B cell (primary cell): Measurements from ENCODE around the gene KCNF1. TPM values are rescaled to one million over a fixed set of nuclear protein-coding genes. Genes with fewer than 3 reads are reported as not detected.

ENCODE experiments used
- ATAC-seq: fragments of 200-7000 bp; cut with Tn5 transposase; one replicate; pipeline ENCODE4 v1.10.0; 2021; ENCODE audit warnings: low read depth, mild to moderate bottlenecking, moderate number of reproducible peaks, moderate library complexity
- CTCF ChIA-PET: fragments of 350-600 bp; sonication (Branson Sonifier 250); formaldehyde crosslinking; loops from one replicate; lab custom pipeline; 2021; ENCODE audit warnings: antibody characterized with exemption, inconsistent platforms; lab: Charles Lee
- POLR2A ChIA-PET: fragments of 350-600 bp; sonication (Branson Sonifier 250); formaldehyde crosslinking; loops from one replicate; lab custom pipeline; 2021; ENCODE audit warnings: antibody characterized with exemption; lab: Charles Lee
- DNase-seq: peaks from one replicate; pipeline ENCODE4 v3.0.0; 2013
- H2AFZ ChIP-seq: 2 replicates; pipeline ENCODE4 v1.6.1; 2012; ENCODE audit warnings: mild to moderate bottlenecking, low read depth, low read length; ENCODE audit not compliant: insufficient read depth, poor library complexity, severe bottlenecking
- H3K27ac ChIP-seq, 2 donors: 1 replicate in 1 of 2; 2 replicates in 1 of 2; pipeline ENCODE4 v1.5.1; 2012 to 2013; ENCODE audit warnings: low read length in 2 of 2, mild to moderate bottlenecking in 2 of 2, moderate library complexity in 1 of 2
- H3K27me3 ChIP-seq, 4 experiments: fragments of 200-600 bp in 1 of 4; sonication (generic) in 1 of 4; replicated peaks in 1 of 4; 1 replicate in 2 of 4; 2 replicates in 2 of 4; pipeline versions ENCODE4 v1.6.1 to v1.7.0; 2013 to 2016; ENCODE audit warnings: low read length in 3 of 4, mild to moderate bottlenecking in 2 of 4, mixed read lengths in 1 of 4, moderate library complexity in 1 of 4; ENCODE audit not compliant: insufficient read depth in 4 of 4, control insufficient read depth in 3 of 4; ENCODE audit errors: control extremely low read depth in 1 of 4
- H3K36me3 ChIP-seq, 2 experiments: replicated peaks in 1 of 2; 1 replicate in 1 of 2; 2 replicates in 1 of 2; pipeline versions ENCODE4 v1.6.1 to v1.7.1; 2013; ENCODE audit warnings: low read length in 1 of 2; ENCODE audit not compliant: insufficient read depth in 2 of 2, control insufficient read depth in 1 of 2; ENCODE audit errors: control extremely low read depth in 1 of 2, extremely low read depth in 1 of 2
- H3K4me1 ChIP-seq, 2 donors: fragments of 200-600 bp in 1 of 2; sonication (generic) in 1 of 2; 1 replicate in 1 of 2; 2 replicates in 1 of 2; pipeline versions ENCODE4 v1.5.1 to v1.6.1; 2013 to 2017; ENCODE audit warnings: low read length in 2 of 2; ENCODE audit not compliant: control insufficient read depth in 2 of 2, insufficient read depth in 2 of 2
- H3K4me2 ChIP-seq: replicated peaks from 2 replicates; pipeline ENCODE3; 2012; ENCODE audit warnings: mild to moderate bottlenecking, low read depth, low read length; ENCODE audit not compliant: poor library complexity, severe bottlenecking
- H3K4me3 ChIP-seq, 5 experiments: fragments of 200-600 bp in 1 of 5; sonication (generic) in 1 of 5; 1 replicate in 3 of 5; 2 replicates in 2 of 5; pipeline versions ENCODE4 v1.5.1 to v1.7.0; 2011 to 2016; ENCODE audit warnings: low read length in 4 of 5, mild to moderate bottlenecking in 4 of 5, low read depth in 2 of 5, control low read depth in 1 of 5, moderate library complexity in 1 of 5; ENCODE audit not compliant: insufficient read depth in 1 of 5; ENCODE audit errors: control extremely low read depth in 1 of 5, extremely low read depth in 1 of 5
- H3K79me2 ChIP-seq: fragments of 200-600 bp; sonication (generic); one replicate; pipeline ENCODE4 v1.6.0; 2016; ENCODE audit warnings: low read length; ENCODE audit not compliant: control insufficient read depth, insufficient read depth
- H3K9ac ChIP-seq: fragments of 200-600 bp; sonication (generic); 2 replicates; pipeline ENCODE4 v1.6.1; 2017; ENCODE audit warnings: mild to moderate bottlenecking, low read length, moderate library complexity
- H3K9me3 ChIP-seq, 3 donors: one replicate each; pipeline versions ENCODE4 v1.6.1 to v1.7.1; 2013; ENCODE audit warnings: low read length in 2 of 3; ENCODE audit not compliant: control insufficient read depth in 2 of 3, insufficient read depth in 1 of 3; ENCODE audit errors: control extremely low read depth in 1 of 3
- H4K20me1 ChIP-seq: 2 replicates; pipeline ENCODE4 v1.6.0; 2012; ENCODE audit warnings: mild to moderate bottlenecking, low read length; ENCODE audit not compliant: insufficient read depth, control insufficient read depth, poor library complexity, severe bottlenecking
- H3K27ac Mint-ChIP-seq: one replicate; pipeline ENCODE4 v1.8.0; 2021; ENCODE audit warnings: mixed read lengths
- H3K27me3 Mint-ChIP-seq: one replicate; pipeline ENCODE4 v1.8.0; 2021; ENCODE audit warnings: mixed read lengths
- H3K4me1 Mint-ChIP-seq: one replicate; pipeline ENCODE4 v1.8.0; 2021; ENCODE audit warnings: mixed read lengths
- H3K4me3 Mint-ChIP-seq: one replicate; pipeline ENCODE4 v1.8.0; 2021; ENCODE audit warnings: mixed read lengths
- H3K9me3 Mint-ChIP-seq: one replicate; pipeline ENCODE4 v1.8.0; 2022; ENCODE audit warnings: mixed read lengths; ENCODE audit not compliant: insufficient read depth
- EZH2 ChIP-seq: IDR thresholded peaks from 2 replicates; pipeline ENCODE4 v1.6.1; 2012; ENCODE audit warnings: borderline replicate concordance, low read depth, mild to moderate bottlenecking, moderate library complexity, low read length; ENCODE audit not compliant: insufficient read depth, poor library complexity, severe bottlenecking
- WGBS: methylation state at CpG from one replicate; pipeline ENCODE4 v1.1.5; 2013; ENCODE audit warnings: missing lambda C conversion rate; ENCODE audit not compliant: insufficient coverage; 5-methylcytosine and 5-hydroxymethylcytosine counted together
- intact Hi-C: fragments of 100-400 bp; cut with micrococcal nuclease; formaldehyde crosslinking; loops from one replicate; pipeline ENCODE4 v1.10.0; 2022
- polyA plus RNA-seq: library from polyadenylated mRNA; depleted of rRNA; stranded (reverse); fragments of >200 nt; gene quantifications from 2 replicates; pipeline ENCODE4 v1.2.3, GENCODE V29; 2012
- total RNA-seq, 2 donors: library from RNA; stranded (reverse); fragments of 120-200 nt in 1 of 2; gene quantifications; 1 replicate in 1 of 2; 2 replicates in 1 of 2; pipeline versions ENCODE4 v1.2.3 to v1.2.4, GENCODE V29; 2013 to 2022
- TF ChIP-seq, protein P1 (sequence below): fragments of 200-600 bp; IDR thresholded peaks from one replicate; pipeline ENCODE4 v1.8.0; 2022; ENCODE audit warnings: antibody characterized with exemption, mild to moderate bottlenecking

The KCNF1 gene
- total and polyA plus RNA-seq, 2 donors (not counting 1 experiment from before 2014, with no cell fraction given), result not detected

- H3K36me3 ChIP-seq, result no peaks in the 10 kb centered on the region
- DNase-seq, result no peak
- ATAC-seq, result no peak
- no peak overlapping the region for H3K4me3 ChIP-seq
- no peak overlapping the region for H2AFZ ChIP-seq
- no peak overlapping the region for H3K9ac ChIP-seq
- TF ChIP-seq, protein P1, sequence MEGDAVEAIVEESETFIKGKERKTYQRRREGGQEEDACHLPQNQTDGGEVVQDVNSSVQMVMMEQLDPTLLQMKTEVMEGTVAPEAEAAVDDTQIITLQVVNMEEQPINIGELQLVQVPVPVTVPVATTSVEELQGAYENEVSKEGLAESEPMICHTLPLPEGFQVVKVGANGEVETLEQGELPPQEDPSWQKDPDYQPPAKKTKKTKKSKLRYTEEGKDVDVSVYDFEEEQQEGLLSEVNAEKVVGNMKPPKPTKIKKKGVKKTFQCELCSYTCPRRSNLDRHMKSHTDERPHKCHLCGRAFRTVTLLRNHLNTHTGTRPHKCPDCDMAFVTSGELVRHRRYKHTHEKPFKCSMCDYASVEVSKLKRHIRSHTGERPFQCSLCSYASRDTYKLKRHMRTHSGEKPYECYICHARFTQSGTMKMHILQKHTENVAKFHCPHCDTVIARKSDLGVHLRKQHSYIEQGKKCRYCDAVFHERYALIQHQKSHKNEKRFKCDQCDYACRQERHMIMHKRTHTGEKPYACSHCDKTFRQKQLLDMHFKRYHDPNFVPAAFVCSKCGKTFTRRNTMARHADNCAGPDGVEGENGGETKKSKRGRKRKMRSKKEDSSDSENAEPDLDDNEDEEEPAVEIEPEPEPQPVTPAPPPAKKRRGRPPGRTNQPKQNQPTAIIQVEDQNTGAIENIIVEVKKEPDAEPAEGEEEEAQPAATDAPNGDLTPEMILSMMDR, result no peak
- TF ChIP-seq EZH2, result no peak
- H3K9me3 Mint-ChIP-seq, result no peaks in the 10 kb centered on the region
- no peak overlapping the region for H3K27ac ChIP-seq
- no peak overlapping the region for H3K4me2 ChIP-seq
- peaks cover 24% of the 10 kb centered on the region for H3K27me3 Mint-ChIP-seq
- peaks cover 0 to 3% (median 1%) of the 10 kb centered on the region in 4 experiments for H3K27me3 ChIP-seq
- H3K27ac Mint-ChIP-seq, result no peak overlapping the region
- ChIA-PET POLR2A (no interaction called here), CTCF (no interaction called here)
- H3K79me2 ChIP-seq, result no peaks in the 10 kb centered on the region
- H3K4me3 Mint-ChIP-seq, result no peak overlapping the region
- 65% methylated on average over 6 of the region's 12 CpGs for WGBS
- H3K4me1 ChIP-seq, result no peaks in the 10 kb centered on the region
- H3K9me3 ChIP-seq, result peaks cover 0 to 18% (median 0%) of the 10 kb centered on the region in 3 donors
- no peaks in the 10 kb centered on the region for H4K20me1 ChIP-seq
- intact Hi-C loops, result no loop called here
- no peaks in the 10 kb centered on the region for H3K4me1 Mint-ChIP-seq
Measured at GRCh38 chr2:10901160-10901939, 10.4 kb upstream of the KCNF1 start.

DNA sequence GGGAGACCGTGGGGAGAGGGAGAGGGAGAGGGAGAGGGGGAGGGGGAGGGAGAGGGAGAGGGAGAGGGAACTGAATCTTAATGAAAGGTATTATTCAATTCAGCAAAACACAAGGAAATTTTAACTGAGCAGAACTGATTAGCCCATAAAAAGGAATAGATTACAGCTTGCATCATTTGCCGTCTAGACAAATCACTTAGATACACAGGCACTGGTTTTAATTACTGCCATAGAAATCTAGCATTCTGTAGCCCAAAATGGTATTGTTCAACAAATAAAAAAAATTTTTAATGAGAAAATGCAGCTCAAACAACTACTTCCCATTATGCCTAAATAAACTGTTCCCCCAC lies 7.9 kb upstream of the KCNF1 start:
- ATAC-seq (no peak), DNase-seq (no peak)
- Histone ChIP-seq H3K27me3 (peaks cover 0 to 6% (median 1%) of the 10 kb centered on the region in 4 experiments), H3K9ac (no peak overlapping the region), H3K4me2 (no peak overlapping the region), H3K79me2 (no peaks in the 10 kb centered on the region), H3K27ac (no peak overlapping the region), H3K4me1 (no peaks in the 10 kb centered on the region), H2AFZ (no peak overlapping the region), H3K36me3 (no peaks in the 10 kb centered on the region), H3K4me3 (no peak overlapping the region), H3K9me3 (peaks cover 0 to 18% (median 0%) of the 10 kb centered on the region in 3 donors), H4K20me1 (no peaks in the 10 kb centered on the region)
- Mint-ChIP-seq H3K4me3 (no peak overlapping the region), H3K9me3 (no peaks in the 10 kb centered on the region), H3K4me1 (no peaks in the 10 kb centered on the region), H3K27ac (no peak overlapping the region), H3K27me3 (peaks cover 13% of the 10 kb centered on the region)
- CTCF ChIA-PET, result no interaction called here
- intact Hi-C loops, result no loop called here
- whole genome bisulfite sequencing, result no CpG with 5 or more reads among the region's 2 CpGs
- no peak for TF ChIP-seq EZH2
- TF ChIP-seq, protein P1, result no peak
- POLR2A ChIA-PET, result no interaction called here
